Upper lobe of left lung (tissue), 4 donors: ENCODE measurements around the gene PRDM7.

Experiments
- EP300 ChIP-seq, 4 donors: sonication (generic); formaldehyde crosslinking; IDR thresholded peaks; one replicate each; pipeline ENCODE4 v1.5.1; 2017; ENCODE audit warnings: antibody characterized with exemption in 4 of 4, control low read depth in 2 of 4
- POLR2A ChIP-seq, 4 donors: fragments of 450-650 bp; IDR thresholded peaks; one replicate each; pipeline ENCODE4 v1.5.1; 2016 to 2017; ENCODE audit warnings: antibody characterized with exemption in 4 of 4, mild to moderate bottlenecking in 2 of 4
- POLR2AphosphoS5 ChIP-seq, 2 donors: sonication (generic); formaldehyde crosslinking; IDR thresholded peaks; one replicate each; pipeline ENCODE4 v1.5.1; 2017; ENCODE audit warnings: antibody characterized with exemption in 2 of 2
- TF ChIP-seq, protein P1 (sequence below), 6 experiments: fragments of 450-650 bp in 4 of 6; fragments of 200-600 bp in 2 of 6; sonication (generic) in 2 of 6; IDR thresholded peaks; one replicate each; pipeline ENCODE4 v1.5.1; 2016 to 2019; ENCODE audit warnings: antibody characterized with exemption in 6 of 6

DNA sequence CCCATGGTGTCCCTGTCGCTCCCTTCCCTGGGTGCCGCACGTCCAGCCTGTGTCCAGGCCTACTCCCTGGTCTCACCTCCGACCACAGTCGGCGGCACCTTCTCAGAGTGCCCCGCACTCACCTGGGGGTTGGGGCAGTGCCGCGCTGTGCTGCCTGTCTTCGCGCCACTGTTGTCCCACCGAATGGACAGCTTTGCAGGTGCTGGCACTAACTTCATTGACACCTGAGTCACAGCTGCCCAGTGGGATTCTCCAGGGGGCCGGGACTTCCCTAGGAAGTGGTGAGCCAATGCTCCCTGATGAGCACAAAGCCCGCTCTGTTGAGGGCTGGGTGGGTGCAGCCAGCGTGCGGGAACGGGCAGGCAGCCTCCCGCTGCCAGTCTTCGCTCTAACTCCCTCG lies 33.6 kb downstream of the PRDM7 start:
- TF ChIP-seq, protein P1, sequence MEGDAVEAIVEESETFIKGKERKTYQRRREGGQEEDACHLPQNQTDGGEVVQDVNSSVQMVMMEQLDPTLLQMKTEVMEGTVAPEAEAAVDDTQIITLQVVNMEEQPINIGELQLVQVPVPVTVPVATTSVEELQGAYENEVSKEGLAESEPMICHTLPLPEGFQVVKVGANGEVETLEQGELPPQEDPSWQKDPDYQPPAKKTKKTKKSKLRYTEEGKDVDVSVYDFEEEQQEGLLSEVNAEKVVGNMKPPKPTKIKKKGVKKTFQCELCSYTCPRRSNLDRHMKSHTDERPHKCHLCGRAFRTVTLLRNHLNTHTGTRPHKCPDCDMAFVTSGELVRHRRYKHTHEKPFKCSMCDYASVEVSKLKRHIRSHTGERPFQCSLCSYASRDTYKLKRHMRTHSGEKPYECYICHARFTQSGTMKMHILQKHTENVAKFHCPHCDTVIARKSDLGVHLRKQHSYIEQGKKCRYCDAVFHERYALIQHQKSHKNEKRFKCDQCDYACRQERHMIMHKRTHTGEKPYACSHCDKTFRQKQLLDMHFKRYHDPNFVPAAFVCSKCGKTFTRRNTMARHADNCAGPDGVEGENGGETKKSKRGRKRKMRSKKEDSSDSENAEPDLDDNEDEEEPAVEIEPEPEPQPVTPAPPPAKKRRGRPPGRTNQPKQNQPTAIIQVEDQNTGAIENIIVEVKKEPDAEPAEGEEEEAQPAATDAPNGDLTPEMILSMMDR (IDR thresholded peaks at IDR 0.05), result no peak
- no peak for TF ChIP-seq POLR2A (IDR thresholded peaks at IDR 0.05)
- TF ChIP-seq EP300 (IDR thresholded peaks at IDR 0.05), result no peak
- no peak for TF ChIP-seq POLR2AphosphoS5 (IDR thresholded peaks at IDR 0.05)
